Caco-2 (cell line): ENCODE measurements around the gene CLMN. TPM values are rescaled to one million over a fixed set of nuclear protein-coding genes. Genes with fewer than 3 reads are reported as not detected.

Experiments
- BruUV-seq: library from RNA; stranded (reverse); fragments of 400-500 nt; replicated peaks from 2 replicates; lab custom pipeline; 2021; lab: Mats Ljungman, UMichigan
- CTCF ChIA-PET: fragments of 300-600 bp; sonication (Branson Sonifier 250); formaldehyde crosslinking; loops from one replicate; lab custom pipeline; 2022; ENCODE audit warnings: antibody characterized with exemption; lab: Charles Lee
- POLR2A ChIA-PET: fragments of 300-600 bp; sonication (Branson Sonifier 250); formaldehyde crosslinking; loops from one replicate; lab custom pipeline; 2022; ENCODE audit warnings: antibody characterized with exemption; lab: Charles Lee
- DNase-seq, 2 experiments: peaks; one replicate each; pipeline versions ENCODE4 v3.0.0 to v3.0.0-alpha.2; 2020 to 2022
- H3K27me3 ChIP-seq: replicated peaks from 2 replicates; pipeline ENCODE4 v1.6.0; 2011; ENCODE audit warnings: low read length; ENCODE audit not compliant: control insufficient read depth, insufficient read depth
- H3K36me3 ChIP-seq: 2 replicates; pipeline ENCODE4 v1.5.1; 2011; ENCODE audit warnings: low read length; ENCODE audit not compliant: control insufficient read depth, insufficient read depth
- H3K4me1 ChIP-seq: fragments of 250-450 bp; sonication (Bioruptor Pico); 2 replicates; pipeline ENCODE4 v1.5.1; 2020; ENCODE audit warnings: mild to moderate bottlenecking
- H3K4me3 ChIP-seq: 2 replicates; pipeline ENCODE4 v1.5.1; 2011; ENCODE audit warnings: low read depth, mild to moderate bottlenecking, control low read depth, low read length
- H3K9me3 ChIP-seq: fragments of 250-450 bp; sonication (Bioruptor Pico); 2 replicates; pipeline ENCODE4 v1.5.1; 2020; ENCODE audit warnings: mild to moderate bottlenecking, moderate library complexity
- H3K27ac Mint-ChIP-seq: one replicate; pipeline ENCODE4 v1.8.0; 2022; ENCODE audit warnings: mixed read lengths; ENCODE audit not compliant: unreplicated experiment
- H3K27me3 Mint-ChIP-seq: one replicate; pipeline ENCODE4 v1.8.0; 2022; ENCODE audit warnings: mixed read lengths; ENCODE audit not compliant: insufficient read depth, unreplicated experiment
- H3K36me3 Mint-ChIP-seq: one replicate; pipeline ENCODE4 v1.8.0; 2022; ENCODE audit warnings: mild to moderate bottlenecking, mixed read lengths; ENCODE audit not compliant: insufficient read depth, unreplicated experiment
- H3K4me1 Mint-ChIP-seq: one replicate; pipeline ENCODE4 v1.8.0; 2022; ENCODE audit warnings: low read depth, mixed read lengths; ENCODE audit not compliant: unreplicated experiment
- H3K4me3 Mint-ChIP-seq: one replicate; pipeline ENCODE4 v1.8.0; 2022; ENCODE audit warnings: mild to moderate bottlenecking, moderate library complexity, mixed read lengths; ENCODE audit not compliant: unreplicated experiment
- H3K9me3 Mint-ChIP-seq: one replicate; pipeline ENCODE4 v1.8.0; 2022; ENCODE audit warnings: mixed read lengths; ENCODE audit not compliant: unreplicated experiment
- CTCF ChIP-seq, 2 experiments: fragments of 200-600 bp in 1 of 2; IDR thresholded peaks; 1 replicate in 1 of 2; 2 replicates in 1 of 2; pipeline versions ENCODE4 v1.5.1 to v1.8.0; 2011 to 2022; ENCODE audit warnings: antibody characterized with exemption in 1 of 2, control low read depth in 1 of 2, inconsistent platforms in 1 of 2, low read depth in 1 of 2, low read length in 1 of 2, mild to moderate bottlenecking in 1 of 2, moderate library complexity in 1 of 2; ENCODE audit not compliant: insufficient read depth in 1 of 2, severe bottlenecking in 1 of 2, unreplicated experiment in 1 of 2
- intact Hi-C: fragments of 100-400 bp; cut with micrococcal nuclease; formaldehyde crosslinking; loops from one replicate; pipeline ENCODE4 v1.10.0; 2022; ENCODE audit not compliant: unreplicated experiment
- total RNA-seq: library from RNA; stranded (reverse); gene quantifications from 2 replicates; pipeline ENCODE4 v1.2.3, GENCODE V29; 2022

The CLMN gene
- total RNA-seq, 1 experiment from 2014 or later, result 6.7 TPM

DNA sequence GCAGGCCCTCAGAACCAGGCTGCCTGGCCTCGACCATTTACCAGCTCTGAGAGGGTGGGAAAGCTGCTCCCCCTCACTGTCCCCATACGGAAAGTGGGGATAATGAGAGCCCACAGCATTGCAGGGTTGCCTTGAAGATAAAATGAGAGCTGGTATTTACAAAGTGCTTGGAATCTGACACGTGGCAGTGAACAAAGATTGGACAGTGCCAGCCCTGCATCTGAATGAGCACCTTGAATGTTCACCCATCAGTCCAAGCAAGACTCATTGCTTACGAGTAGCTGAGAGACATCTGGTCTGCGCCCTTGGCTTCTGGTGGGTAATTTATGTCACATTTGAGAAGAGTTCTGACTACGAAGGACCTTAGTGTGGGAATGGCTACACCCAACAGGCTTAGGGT is 67.5 kb downstream of the CLMN start:
- Histone ChIP-seq H3K4me1 (peaks cover 35% of the 10 kb centered on the region), H3K27me3 (no peaks in the 10 kb centered on the region), H3K4me3 (no peak overlapping the region), H3K36me3 (no peaks in the 10 kb centered on the region), H3K9me3 (no peaks in the 10 kb centered on the region)
- DNase-seq, result no peak
- ChIA-PET CTCF (no interaction called here), POLR2A (no interaction called here)
- Mint-ChIP-seq H3K4me3 (no peak overlapping the region), H3K4me1 (peaks cover 10% of the 10 kb centered on the region), H3K27ac (no peak overlapping the region), H3K36me3 (no peaks in the 10 kb centered on the region), H3K9me3 (no peaks in the 10 kb centered on the region), H3K27me3 (no peaks in the 10 kb centered on the region)
- no peak for TF ChIP-seq CTCF (IDR thresholded peaks at IDR 0.05; ENCODE audit: insufficient read depth in 1 of 2, low read depth in 1 of 2, low read length in 1 of 2, severe bottlenecking in 1 of 2, unreplicated experiment in 1 of 2)
- intact Hi-C loops, result no loop called here
- no TSS peak for BruUV-seq

DNA sequence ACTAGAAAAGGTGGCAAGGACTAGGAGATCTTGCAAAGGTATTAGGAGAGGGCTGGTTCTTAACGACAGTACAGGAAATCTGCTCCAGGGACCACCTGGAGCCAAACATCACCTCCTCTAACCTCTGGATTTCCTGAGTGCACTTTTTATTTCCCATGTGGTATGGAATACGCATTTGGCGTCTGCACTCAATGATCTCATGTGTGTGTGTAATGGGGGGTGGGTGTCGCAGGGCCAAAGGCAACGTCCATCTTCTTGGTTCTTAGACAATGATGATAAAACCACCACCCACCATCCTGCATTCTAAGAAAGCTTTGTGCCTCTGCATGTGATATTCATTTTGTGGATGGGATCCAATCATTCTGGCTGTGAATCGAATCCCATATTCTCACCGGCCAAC is 68.8 kb downstream of the CLMN start:
- no peaks in the 10 kb centered on the region for H3K36me3 Mint-ChIP-seq
- intact Hi-C loops, result no loop called here
- no peaks in the 10 kb centered on the region for H3K9me3 ChIP-seq
- H3K27me3 Mint-ChIP-seq, result no peaks in the 10 kb centered on the region
- H3K4me1 Mint-ChIP-seq, result peaks cover 10% of the 10 kb centered on the region
- peaks cover 4% of the 10 kb centered on the region for H3K9me3 Mint-ChIP-seq
- BruUV-seq, result no TSS peak
- no peak for TF ChIP-seq CTCF (IDR thresholded peaks at IDR 0.05; ENCODE audit: insufficient read depth in 1 of 2, low read depth in 1 of 2, low read length in 1 of 2, severe bottlenecking in 1 of 2, unreplicated experiment in 1 of 2)
- no peaks in the 10 kb centered on the region for H3K27me3 ChIP-seq
- CTCF ChIA-PET, result no interaction called here
- no peaks in the 10 kb centered on the region for H3K36me3 ChIP-seq
- peaks cover 30% of the 10 kb centered on the region for H3K4me1 ChIP-seq
- H3K27ac Mint-ChIP-seq, result no peak overlapping the region
- POLR2A ChIA-PET, result no interaction called here
- no peak overlapping the region for H3K4me3 Mint-ChIP-seq
- no peak for DNase-seq
- no peak overlapping the region for H3K4me3 ChIP-seq

DNA sequence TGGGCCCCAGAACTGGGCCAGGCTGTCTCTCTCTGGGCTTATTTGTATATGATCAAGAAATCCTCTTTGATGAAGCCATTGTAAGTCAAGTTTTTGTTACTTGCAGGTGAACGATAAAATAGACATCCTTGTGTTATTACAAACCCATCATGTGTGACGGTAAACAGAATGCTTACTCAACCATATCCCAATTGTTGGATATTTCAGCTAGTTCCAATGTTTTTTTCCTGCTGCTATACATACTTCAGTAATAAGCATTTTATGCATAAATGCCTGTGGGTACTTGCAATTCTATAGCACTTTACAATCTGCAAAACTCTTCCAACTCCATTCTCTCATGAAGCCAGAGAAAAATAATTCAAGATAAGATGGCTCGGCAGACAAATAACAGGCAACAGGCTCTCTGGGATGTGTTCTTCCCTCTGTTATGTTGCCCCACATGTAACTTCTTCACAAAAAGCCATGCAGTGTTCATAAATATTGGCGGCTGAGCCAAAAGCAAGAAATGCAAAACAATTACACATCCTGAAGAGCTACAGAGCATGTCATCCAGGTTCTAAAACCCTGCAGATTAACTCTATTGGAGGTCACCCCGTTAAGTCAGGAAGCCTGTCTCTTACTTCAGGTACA is 69.5 kb downstream of the CLMN start:
- ChIA-PET POLR2A (no interaction called here), CTCF (no interaction called here)
- H3K4me3 ChIP-seq, result no peak overlapping the region
- H3K4me1 ChIP-seq, result peaks cover 25% of the 10 kb centered on the region
- Mint-ChIP-seq H3K9me3 (peaks cover 11% of the 10 kb centered on the region), H3K27me3 (no peaks in the 10 kb centered on the region), H3K4me3 (no peak overlapping the region), H3K27ac (no peak overlapping the region), H3K36me3 (no peaks in the 10 kb centered on the region), H3K4me1 (peaks cover 10% of the 10 kb centered on the region)
- no peaks in the 10 kb centered on the region for H3K27me3 ChIP-seq
- no peaks in the 10 kb centered on the region for H3K36me3 ChIP-seq
- DNase-seq, result no peak
- no peaks in the 10 kb centered on the region for H3K9me3 ChIP-seq
- no TSS peak for BruUV-seq
- no peak for TF ChIP-seq CTCF (IDR thresholded peaks at IDR 0.05; ENCODE audit: insufficient read depth in 1 of 2, low read depth in 1 of 2, low read length in 1 of 2, severe bottlenecking in 1 of 2, unreplicated experiment in 1 of 2)
- intact Hi-C loops, result no loop called here
